HepG2 (cell line): ENCODE data around the gene RAB3GAP1. TPM values are rescaled to one million over a fixed set of nuclear protein-coding genes. Genes with fewer than 3 reads are reported as not detected.
A peak's percentile ranks its signal among the peaks of the same experiment; 100 is the strongest.

Source experiments
- ATAC-seq: fragments of 200-7000 bp; cut with Tn5 transposase; 3 replicates; pipeline ENCODE4 v1.9.1; 2020; ENCODE audit warnings: mild to moderate bottlenecking, moderate library complexity
- BruUV-seq: library from RNA; stranded (reverse); fragments of 400-500 nt; replicated peaks from 2 replicates; lab custom pipeline; 2021; lab: Mats Ljungman, UMichigan
- CTCF ChIA-PET: fragments of 300-600 bp; formaldehyde crosslinking; extraction: SDS; loops from one replicate; lab custom pipeline; 2021; ENCODE audit warnings: low total read pairs, inconsistent platforms, low intra/inter-chr PET ratio; lab: Yijun Ruan, JAX
- POLR2A ChIA-PET: fragments of 350-600 bp; sonication (Branson Sonifier 250); formaldehyde crosslinking; loops from one replicate; lab custom pipeline; 2020; ENCODE audit warnings: antibody characterized with exemption, inconsistent platforms; lab: Yijun Ruan, JAX
- DNase-seq: peaks from one replicate; pipeline ENCODE4 v3.0.0-alpha.2; 2015; ENCODE audit warnings: low spot score
- FAIRE-seq: peaks from 3 replicates; lab custom pipeline; 2011; peaks lifted over from hg19 to GRCh38; lab: Jason Lieb, UNC
- H2AFZ ChIP-seq: one replicate; pipeline ENCODE4 v1.6.1; 2011; ENCODE audit warnings: low read length, inconsistent platforms
- H3K27ac ChIP-seq: fragments of 300-600 bp; 3 replicates; pipeline ENCODE4 v1.8.0; 2011; ENCODE audit warnings: mixed run types, mild to moderate bottlenecking, mixed read lengths, low read length, inconsistent platforms; ENCODE audit not compliant: insufficient read depth; ENCODE audit errors: extremely low read length
- H3K27me3 ChIP-seq, 2 experiments: fragments of 200-600 bp in 1 of 2; 2 replicates in 1 of 2; 3 replicates in 1 of 2; pipeline versions ENCODE4 v1.6.0 to v1.8.0; 2011; ENCODE audit warnings: low read length in 2 of 2, mild to moderate bottlenecking in 2 of 2, moderate library complexity in 2 of 2, inconsistent platforms in 1 of 2; ENCODE audit not compliant: insufficient read depth in 2 of 2, control insufficient read depth in 1 of 2
- H3K36me3 ChIP-seq, 2 experiments: fragments of 200-600 bp in 1 of 2; replicated peaks in 1 of 2; 2 replicates in 1 of 2; 3 replicates in 1 of 2; pipeline versions ENCODE4 v1.5.1 to v1.8.0; 2011; ENCODE audit warnings: low read length in 2 of 2, inconsistent platforms in 1 of 2; ENCODE audit not compliant: insufficient read depth in 2 of 2, control insufficient read depth in 1 of 2
- H3K4me1 ChIP-seq: 2 replicates; pipeline ENCODE4 v1.5.1; 2012; ENCODE audit warnings: low read length, inconsistent platforms; ENCODE audit not compliant: insufficient read depth
- H3K4me2 ChIP-seq: 2 replicates; pipeline ENCODE4 v1.6.0; 2011; ENCODE audit warnings: low read depth, low read length, inconsistent platforms
- H3K4me3 ChIP-seq, 3 experiments: fragments of 200-600 bp in 1 of 3; sonication (generic), shearing (Covaris generic) in 1 of 3; replicated peaks in 1 of 3; 2 replicates each; pipeline ENCODE4 v1.5.1; 2011 to 2016; ENCODE audit warnings: low read length in 3 of 3, inconsistent platforms in 2 of 3, low read depth in 2 of 3, mild to moderate bottlenecking in 2 of 3, control low read depth in 1 of 3, mixed read lengths in 1 of 3; ENCODE audit not compliant: insufficient read depth in 1 of 3
- H3K79me2 ChIP-seq: one replicate; pipeline ENCODE4 v1.6.1; 2011; ENCODE audit warnings: low read length, inconsistent platforms; ENCODE audit not compliant: insufficient read depth
- H3K9ac ChIP-seq: 2 replicates; pipeline ENCODE4 v1.6.0; 2011; ENCODE audit warnings: mild to moderate bottlenecking, low read depth, low read length, inconsistent platforms; ENCODE audit not compliant: insufficient read depth
- H3K9me3 ChIP-seq: 2 replicates; pipeline ENCODE4 v1.5.1; 2012; ENCODE audit warnings: mild to moderate bottlenecking, low read length
- H4K20me1 ChIP-seq: 2 replicates; pipeline ENCODE4 v1.6.0; 2011; ENCODE audit warnings: inconsistent platforms, mild to moderate bottlenecking, low read length, moderate library complexity; ENCODE audit not compliant: insufficient read depth
- CBFB ChIP-seq: sonication (generic); formaldehyde crosslinking; IDR thresholded peaks from 2 replicates; pipeline ENCODE4 v1.4.0; 2020; ENCODE audit warnings: missing genetic modification reagents
- FOSL2 ChIP-seq: sonication (generic); formaldehyde crosslinking; IDR thresholded peaks from 2 replicates; pipeline ENCODE4 v1.4.0; 2020; ENCODE audit warnings: missing genetic modification reagents
- GZF1 ChIP-seq: sonication (generic); formaldehyde crosslinking; IDR thresholded peaks from 2 replicates; pipeline ENCODE4 v1.5.1; 2020; ENCODE audit warnings: mild to moderate bottlenecking, missing genetic modification reagents
- HIVEP1 ChIP-seq: sonication (generic); formaldehyde crosslinking; IDR thresholded peaks from 2 replicates; pipeline ENCODE4 v1.4.0; 2020; ENCODE audit warnings: mild to moderate bottlenecking, missing genetic modification reagents
- IKZF4 ChIP-seq: sonication (generic); formaldehyde crosslinking; IDR thresholded peaks from 2 replicates; pipeline ENCODE4 v1.5.1; 2020; ENCODE audit warnings: borderline replicate concordance, mild to moderate bottlenecking, low read depth, missing genetic modification reagents; ENCODE audit errors: not compliant biosample characterization
- JDP2 ChIP-seq: sonication (generic); formaldehyde crosslinking; IDR thresholded peaks from 2 replicates; pipeline ENCODE4 v1.8.1; 2022; ENCODE audit warnings: missing genetic modification reagents, borderline replicate concordance
- NFE2L1 ChIP-seq: sonication (generic); formaldehyde crosslinking; IDR thresholded peaks from 2 replicates; pipeline ENCODE4 v1.4.0; 2020; ENCODE audit warnings: missing genetic modification reagents, mild to moderate bottlenecking, borderline replicate concordance
- POGZ ChIP-seq: sonication (generic); formaldehyde crosslinking; IDR thresholded peaks from 2 replicates; pipeline ENCODE4 v1.4.0; 2020; ENCODE audit warnings: mild to moderate bottlenecking, missing genetic modification reagents
- ZNF12 ChIP-seq: sonication (generic); formaldehyde crosslinking; IDR thresholded peaks from 2 replicates; pipeline ENCODE4 v1.5.0; 2020; ENCODE audit warnings: missing genetic modification reagents
- ZNF639 ChIP-seq: conservative IDR thresholded peaks from 2 replicates; pipeline ENCODE4 v1.6.1; 2018; ENCODE audit warnings: missing genetic modification reagents
- WGBS: methylation state at CpG from one replicate; pipeline ENCODE4 v1.1.6; 2017; ENCODE audit warnings: low lambda C conversion rate; 5-methylcytosine and 5-hydroxymethylcytosine counted together
- in situ Hi-C: cut with HindIII; loops from 2 replicates; pipeline ENCODE4 v1.10.0; 2017; ENCODE audit warnings: low pct_unique_long_range_greater_than_20kb; ENCODE audit not compliant: extremely low pct_ligation_motif_present
- intact Hi-C: fragments of 100-400 bp; cut with micrococcal nuclease; formaldehyde crosslinking; loops from one replicate; pipeline ENCODE4 v1.10.0; 2022; ENCODE audit not compliant: unreplicated experiment
- polyA plus RNA-seq, 8 experiments: library from polyadenylated mRNA; depleted of rRNA in 3 of 8; stranded (reverse) in 7 of 8; unstranded in 1 of 8; fragments of >200 nt; fragmentation: Illumina TruSeq in 4 of 8; extraction: Trizol in 4 of 8; gene quantifications; 2 replicates each; pipeline versions ENCODE4 v1.2.1 to v1.2.3, GENCODE V29; 2011 to 2016; ENCODE audit warnings: low read depth in 4 of 8, missing spikeins in 1 of 8, mixed read lengths in 1 of 8; ENCODE audit not compliant: insufficient read depth in 1 of 8
- total RNA-seq, 5 experiments: library from RNA; depleted of rRNA; stranded (reverse); fragments of >200 nt; fragmentation: Illumina TruSeq; extraction: Trizol; gene quantifications; 2 replicates each; pipeline ENCODE4 v1.2.3, GENCODE V29; 2016; ENCODE audit warnings: low read depth in 1 of 5
- TF ChIP-seq, protein P1 (sequence below): IDR thresholded peaks from 2 replicates; pipeline ENCODE4 v1.6.1; 2012; ENCODE audit warnings: low read length, improper control_type of control experiment
- TF ChIP-seq, protein P2 (sequence below): sonication (generic); formaldehyde crosslinking; IDR thresholded peaks from 2 replicates; pipeline ENCODE4 v1.5.1; 2020; ENCODE audit warnings: mild to moderate bottlenecking, missing genetic modification reagents, moderate library complexity

The RAB3GAP1 gene
- total and polyA plus RNA-seq, 2 of the 13 experiments (the other 11 are each of a cell fraction or from before 2014, with no cell fraction given), result 15.2 to 48.8 TPM

GRCh38 chr2:135072125-135072997 lies 20.3 kb downstream of the RAB3GAP1 start (continued):
- TF ChIP-seq, protein P1, sequence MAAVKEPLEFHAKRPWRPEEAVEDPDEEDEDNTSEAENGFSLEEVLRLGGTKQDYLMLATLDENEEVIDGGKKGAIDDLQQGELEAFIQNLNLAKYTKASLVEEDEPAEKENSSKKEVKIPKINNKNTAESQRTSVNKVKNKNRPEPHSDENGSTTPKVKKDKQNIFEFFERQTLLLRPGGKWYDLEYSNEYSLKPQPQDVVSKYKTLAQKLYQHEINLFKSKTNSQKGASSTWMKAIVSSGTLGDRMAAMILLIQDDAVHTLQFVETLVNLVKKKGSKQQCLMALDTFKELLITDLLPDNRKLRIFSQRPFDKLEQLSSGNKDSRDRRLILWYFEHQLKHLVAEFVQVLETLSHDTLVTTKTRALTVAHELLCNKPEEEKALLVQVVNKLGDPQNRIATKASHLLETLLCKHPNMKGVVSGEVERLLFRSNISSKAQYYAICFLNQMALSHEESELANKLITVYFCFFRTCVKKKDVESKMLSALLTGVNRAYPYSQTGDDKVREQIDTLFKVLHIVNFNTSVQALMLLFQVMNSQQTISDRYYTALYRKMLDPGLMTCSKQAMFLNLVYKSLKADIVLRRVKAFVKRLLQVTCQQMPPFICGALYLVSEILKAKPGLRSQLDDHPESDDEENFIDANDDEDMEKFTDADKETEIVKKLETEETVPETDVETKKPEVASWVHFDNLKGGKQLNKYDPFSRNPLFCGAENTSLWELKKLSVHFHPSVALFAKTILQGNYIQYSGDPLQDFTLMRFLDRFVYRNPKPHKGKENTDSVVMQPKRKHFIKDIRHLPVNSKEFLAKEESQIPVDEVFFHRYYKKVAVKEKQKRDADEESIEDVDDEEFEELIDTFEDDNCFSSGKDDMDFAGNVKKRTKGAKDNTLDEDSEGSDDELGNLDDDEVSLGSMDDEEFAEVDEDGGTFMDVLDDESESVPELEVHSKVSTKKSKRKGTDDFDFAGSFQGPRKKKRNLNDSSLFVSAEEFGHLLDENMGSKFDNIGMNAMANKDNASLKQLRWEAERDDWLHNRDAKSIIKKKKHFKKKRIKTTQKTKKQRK, result peak; percentile 29; the same call in 1 of the 2 replicates
- TF ChIP-seq NFE2L1 (CRISPR knock-in tag), result no peak
- TF ChIP-seq GZF1, result no peak
- TF ChIP-seq IKZF4 (CRISPR knock-in tag), result no peak

- Histone ChIP-seq H3K9ac (no peak overlapping the region), H3K4me1 (no peaks in the 10 kb centered on the region), H3K4me2 (no peak overlapping the region), H3K36me3 (peaks cover 0 to 1% of the 10 kb centered on the region in 2 experiments), H4K20me1 (no peaks in the 10 kb centered on the region), H3K79me2 (peaks cover 14% of the 10 kb centered on the region), H3K27ac (no peak overlapping the region), H3K4me3 (no peak overlapping the region), H2AFZ (no peak overlapping the region), H3K9me3 (peaks cover 36% of the 10 kb centered on the region), H3K27me3 (no peaks in the 10 kb centered on the region)
- 94% methylated on average over 3 of the region's 3 CpGs for WGBS
- DNase-seq (no peak), FAIRE-seq (no peak), ATAC-seq (peak; percentile 68)
- in situ Hi-C loops (no loop called here), intact Hi-C loops (no loop called here)
- ChIA-PET POLR2A (no interaction called here), CTCF (no interaction called here)
- TSS peak; percentile 7 for BruUV-seq
- TF ChIP-seq, protein P2, sequence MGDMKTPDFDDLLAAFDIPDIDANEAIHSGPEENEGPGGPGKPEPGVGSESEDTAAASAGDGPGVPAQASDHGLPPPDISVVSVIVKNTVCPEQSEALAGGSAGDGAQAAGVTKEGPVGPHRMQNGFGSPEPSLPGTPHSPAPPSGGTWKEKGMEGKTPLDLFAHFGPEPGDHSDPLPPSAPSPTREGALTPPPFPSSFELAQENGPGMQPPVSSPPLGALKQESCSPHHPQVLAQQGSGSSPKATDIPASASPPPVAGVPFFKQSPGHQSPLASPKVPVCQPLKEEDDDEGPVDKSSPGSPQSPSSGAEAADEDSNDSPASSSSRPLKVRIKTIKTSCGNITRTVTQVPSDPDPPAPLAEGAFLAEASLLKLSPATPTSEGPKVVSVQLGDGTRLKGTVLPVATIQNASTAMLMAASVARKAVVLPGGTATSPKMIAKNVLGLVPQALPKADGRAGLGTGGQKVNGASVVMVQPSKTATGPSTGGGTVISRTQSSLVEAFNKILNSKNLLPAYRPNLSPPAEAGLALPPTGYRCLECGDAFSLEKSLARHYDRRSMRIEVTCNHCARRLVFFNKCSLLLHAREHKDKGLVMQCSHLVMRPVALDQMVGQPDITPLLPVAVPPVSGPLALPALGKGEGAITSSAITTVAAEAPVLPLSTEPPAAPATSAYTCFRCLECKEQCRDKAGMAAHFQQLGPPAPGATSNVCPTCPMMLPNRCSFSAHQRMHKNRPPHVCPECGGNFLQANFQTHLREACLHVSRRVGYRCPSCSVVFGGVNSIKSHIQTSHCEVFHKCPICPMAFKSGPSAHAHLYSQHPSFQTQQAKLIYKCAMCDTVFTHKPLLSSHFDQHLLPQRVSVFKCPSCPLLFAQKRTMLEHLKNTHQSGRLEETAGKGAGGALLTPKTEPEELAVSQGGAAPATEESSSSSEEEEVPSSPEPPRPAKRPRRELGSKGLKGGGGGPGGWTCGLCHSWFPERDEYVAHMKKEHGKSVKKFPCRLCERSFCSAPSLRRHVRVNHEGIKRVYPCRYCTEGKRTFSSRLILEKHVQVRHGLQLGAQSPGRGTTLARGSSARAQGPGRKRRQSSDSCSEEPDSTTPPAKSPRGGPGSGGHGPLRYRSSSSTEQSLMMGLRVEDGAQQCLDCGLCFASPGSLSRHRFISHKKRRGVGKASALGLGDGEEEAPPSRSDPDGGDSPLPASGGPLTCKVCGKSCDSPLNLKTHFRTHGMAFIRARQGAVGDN (CRISPR knock-in tag), result no peak
- TF ChIP-seq JDP2, result no peak
- no peak for TF ChIP-seq FOSL2
- TF ChIP-seq CBFB (CRISPR knock-in tag), result no peak
- TF ChIP-seq POGZ (CRISPR knock-in tag), result no peak
- no peak for TF ChIP-seq ZNF12 (CRISPR knock-in tag)
- no peak for TF ChIP-seq ZNF639 (CRISPR knock-in tag)
- no peak for TF ChIP-seq HIVEP1 (CRISPR knock-in tag)
These were observed 22.1 kb downstream of the RAB3GAP1 start for GRCh38 chr2:135074216-135074615.
